Activated CD8-positive, alpha-beta T cell treated with anti-CD3 and anti-CD28 coated beads, Interleukin-2, amount 10 ng/mL, durations not matched to agents 7 days and 5 days (primary cell): ENCODE measurements around the gene XKR7. TPM values are rescaled to one million over a fixed set of nuclear protein-coding genes. Genes with fewer than 3 reads are reported as not detected.
"Not testable (repeated sequence)": the region's sequence is repeated elsewhere in the genome, so short reads cannot be mapped to it uniquely, and the experiment has no call there.

Experiments
- ATAC-seq: fragments of 150-1000 bp; cut with Tn5 transposase; one replicate; pipeline ENCODE4 v1.10.0; 2021; ENCODE audit warnings: moderate library complexity
- CTCF ChIA-PET: fragments of 350-600 bp; sonication (Branson Sonifier 250); formaldehyde crosslinking; loops from one replicate; lab custom pipeline; 2021; ENCODE audit warnings: antibody characterized with exemption; lab: Charles Lee
- POLR2A ChIA-PET: fragments of 350-600 bp; sonication (Branson Sonifier 250); formaldehyde crosslinking; loops from one replicate; lab custom pipeline; 2021; ENCODE audit warnings: antibody characterized with exemption; lab: Charles Lee
- DNase-seq: peaks from one replicate; pipeline ENCODE4 v3.0.0-alpha.2; 2020
- H3K27ac Mint-ChIP-seq: one replicate; pipeline ENCODE4 v1.8.0; 2021; ENCODE audit warnings: mild to moderate bottlenecking, mixed read lengths
- H3K27me3 Mint-ChIP-seq: one replicate; pipeline ENCODE4 v1.8.0; 2021; ENCODE audit warnings: low read depth, mixed read lengths
- H3K36me3 Mint-ChIP-seq: one replicate; pipeline ENCODE4 v1.8.0; 2021; ENCODE audit warnings: low read depth, mixed read lengths
- H3K4me1 Mint-ChIP-seq: one replicate; pipeline ENCODE4 v1.8.0; 2021; ENCODE audit warnings: low read depth, mixed read lengths
- H3K4me3 Mint-ChIP-seq: one replicate; pipeline ENCODE4 v1.8.0; 2021; ENCODE audit warnings: mild to moderate bottlenecking, mixed read lengths
- H3K9me3 Mint-ChIP-seq: one replicate; pipeline ENCODE4 v1.8.0; 2022; ENCODE audit warnings: mixed read lengths; ENCODE audit not compliant: insufficient read depth
- total RNA-seq, 2 experiments: library from RNA; stranded (reverse); gene quantifications; one replicate each; pipeline ENCODE4 v1.2.3, GENCODE V29; 2021

XKR7 gene, protein sequence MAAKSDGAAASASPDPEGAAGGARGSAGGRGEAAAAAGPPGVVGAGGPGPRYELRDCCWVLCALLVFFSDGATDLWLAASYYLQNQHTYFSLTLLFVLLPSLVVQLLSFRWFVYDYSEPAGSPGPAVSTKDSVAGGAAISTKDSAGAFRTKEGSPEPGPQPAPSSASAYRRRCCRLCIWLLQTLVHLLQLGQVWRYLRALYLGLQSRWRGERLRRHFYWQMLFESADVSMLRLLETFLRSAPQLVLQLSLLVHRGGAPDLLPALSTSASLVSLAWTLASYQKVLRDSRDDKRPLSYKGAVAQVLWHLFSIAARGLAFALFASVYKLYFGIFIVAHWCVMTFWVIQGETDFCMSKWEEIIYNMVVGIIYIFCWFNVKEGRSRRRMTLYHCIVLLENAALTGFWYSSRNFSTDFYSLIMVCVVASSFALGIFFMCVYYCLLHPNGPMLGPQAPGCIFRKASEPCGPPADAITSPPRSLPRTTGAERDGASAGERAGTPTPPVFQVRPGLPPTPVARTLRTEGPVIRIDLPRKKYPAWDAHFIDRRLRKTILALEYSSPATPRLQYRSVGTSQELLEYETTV
- under 1 TPM in 1 of 2 experiments, not detected in 1; 0.03 TPM for total RNA-seq

DNA sequence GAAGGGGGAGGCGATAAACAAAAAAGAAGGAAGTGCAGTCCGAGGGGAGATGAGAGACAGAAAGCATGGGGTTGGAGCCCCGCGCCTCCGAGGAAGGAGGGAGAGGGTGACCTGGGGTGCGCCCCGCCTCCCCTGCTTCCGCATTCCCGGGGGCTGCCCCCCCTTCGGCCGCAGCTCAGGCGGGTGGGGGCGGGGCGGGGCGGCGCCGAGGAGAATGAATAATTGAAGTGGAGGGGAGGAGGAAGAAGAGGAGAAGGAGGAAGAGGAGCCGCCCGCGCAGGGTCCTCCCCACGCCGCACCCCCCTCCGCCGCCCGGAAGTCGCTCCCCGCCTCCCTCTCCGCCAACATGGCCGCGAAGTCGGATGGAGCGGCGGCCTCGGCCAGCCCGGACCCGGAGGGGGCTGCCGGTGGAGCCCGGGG, at the start of gene XKR7:
Gene XKR7, plus strand, starts transcription at position 322 of the 420 bp plus-strand sequence. Its CDS starts 25 bp downstream, at position 347.
- Mint-ChIP-seq H3K4me3 (peak within 1 kb of the TSS; percentile 74), H3K27ac (no peak within 1 kb of the TSS), H3K27me3 (peaks cover 40% of the 10 kb centered on the region), H3K9me3 (no peaks in the 10 kb centered on the region), H3K36me3 (no peaks in the 10 kb centered on the region), H3K4me1 (peaks cover 6% of the 10 kb centered on the region)
- CTCF ChIA-PET, result interaction anchor here (1.4 kb wide), 1 partner anchor 16 kb away, joined by 4 read pairs; the partner anchor contains the start of gene PDRG1
- DNase-seq (peak; percentile 52), ATAC-seq (peak; percentile 60)
- POLR2A ChIA-PET, result no interaction called here

DNA sequence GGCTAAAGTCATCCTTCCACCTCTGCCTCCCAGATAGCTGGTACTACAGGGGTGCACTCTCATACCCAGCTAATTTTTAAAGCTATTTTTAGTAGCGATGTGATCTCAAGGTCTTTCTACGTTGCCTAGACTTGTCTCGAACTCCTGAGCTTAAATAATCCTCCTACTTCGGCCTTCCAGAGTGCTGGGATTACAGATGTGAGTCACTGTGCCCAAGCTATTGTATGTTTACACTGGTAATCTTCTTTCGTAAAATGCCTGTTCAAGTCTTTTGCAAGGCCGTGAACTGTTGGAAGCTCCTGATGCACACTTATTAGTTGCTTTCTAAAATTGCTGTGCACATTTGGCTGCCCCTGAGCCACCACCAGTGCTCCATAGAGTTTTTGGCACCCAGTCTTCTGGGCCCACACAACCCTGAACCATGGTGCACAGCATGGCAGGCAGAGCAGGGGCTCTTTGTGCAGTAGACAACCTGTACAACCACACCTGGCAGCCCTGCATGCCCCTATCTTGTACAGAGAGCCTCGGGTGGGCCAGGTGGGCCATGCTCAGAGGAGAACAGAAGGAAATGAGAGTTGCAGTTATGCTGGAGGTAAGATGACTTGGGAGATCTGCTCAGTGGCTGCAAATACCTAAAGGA, 49.4 kb upstream of the XKR7 start:
- DNase-seq (no peak), ATAC-seq (no peak)
- Mint-ChIP-seq H3K27ac (no peak overlapping the region), H3K4me3 (no peak overlapping the region), H3K4me1 (no peaks in the 10 kb centered on the region), H3K27me3 (peaks cover 12% of the 10 kb centered on the region), H3K36me3 (no peaks in the 10 kb centered on the region), H3K9me3 (no peaks in the 10 kb centered on the region)
- ChIA-PET CTCF (interaction anchor here (1.4 kb wide), 1 partner anchor 72 kb away, joined by 3 read pairs; no protein-coding TSS in a partner anchor), POLR2A (no interaction called here)

DNA sequence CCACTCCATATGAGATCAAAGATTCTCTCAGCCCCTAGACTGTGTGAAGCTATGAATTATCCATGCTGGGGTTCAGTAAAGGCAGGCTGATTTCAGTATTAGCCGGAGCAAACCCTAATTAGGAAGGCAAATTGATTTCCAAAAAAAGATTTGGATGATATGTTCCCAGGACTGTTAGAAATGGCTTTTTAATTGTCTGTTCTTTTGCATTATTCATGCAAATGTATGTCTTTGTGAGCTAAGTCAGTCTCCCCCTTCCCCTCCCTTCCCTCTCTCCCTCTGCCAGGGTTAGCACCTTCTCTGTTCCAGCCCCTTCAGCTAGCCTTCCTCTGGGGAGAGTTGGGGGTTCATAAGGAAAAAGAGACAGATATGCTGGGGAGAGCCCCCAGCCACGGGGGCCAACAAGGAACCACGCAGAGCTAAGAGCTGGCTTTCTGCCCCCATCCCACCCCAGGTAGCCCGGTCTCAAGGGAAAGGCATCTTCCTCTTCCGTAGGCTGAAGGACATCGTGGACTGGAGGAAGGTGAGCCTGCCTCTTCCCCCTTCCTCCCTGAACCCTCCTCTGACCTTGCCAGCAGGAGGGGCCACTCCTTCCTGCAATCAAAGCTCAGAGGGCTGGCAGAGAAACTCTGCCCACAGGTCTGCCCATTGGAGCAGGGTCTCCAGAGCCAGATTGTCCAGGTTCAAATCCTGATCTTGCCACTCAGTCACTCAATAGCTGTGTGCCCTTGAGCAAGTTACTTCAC, 48.4 kb upstream of the XKR7 start:
- ATAC-seq (no peak), DNase-seq (no peak)
- Mint-ChIP-seq H3K4me1 (peaks cover 4% of the 10 kb centered on the region), H3K27me3 (peaks cover 12% of the 10 kb centered on the region), H3K4me3 (no peak overlapping the region), H3K27ac (no peak overlapping the region), H3K9me3 (no peaks in the 10 kb centered on the region), H3K36me3 (no peaks in the 10 kb centered on the region)
- CTCF ChIA-PET, result interaction anchor here (1.4 kb wide), 1 partner anchor 73 kb away, joined by 3 read pairs; no protein-coding TSS in a partner anchor
- POLR2A ChIA-PET, result no interaction called here

DNA sequence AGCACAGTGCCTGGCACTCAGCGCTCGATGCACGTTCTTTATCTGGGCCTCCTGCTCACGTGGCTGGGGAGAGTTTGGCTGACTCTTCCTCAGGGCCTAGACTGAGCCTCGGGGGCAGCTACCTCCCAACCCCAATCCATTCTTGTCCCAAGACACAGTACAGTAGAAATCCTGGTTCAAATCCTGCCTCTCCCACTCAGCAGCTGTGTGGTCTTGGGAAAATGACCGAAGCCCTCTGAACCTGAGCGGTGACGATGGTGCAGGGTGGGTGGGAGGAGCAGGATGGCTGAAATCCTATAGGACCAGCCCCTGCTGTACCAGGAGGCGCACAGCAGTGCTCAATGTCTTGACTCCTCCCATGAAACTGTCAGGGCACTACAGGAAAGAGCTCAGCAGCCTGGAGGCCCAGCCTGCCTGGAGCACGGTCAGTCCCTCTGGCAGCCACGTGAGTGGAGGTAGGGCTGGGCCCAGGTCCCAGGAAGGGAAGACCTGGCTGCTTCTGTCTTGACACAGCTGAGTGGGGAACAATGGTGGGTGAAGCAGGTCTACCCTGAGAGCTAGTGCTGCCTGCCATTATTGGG, 47.6 kb upstream of the XKR7 start:
- H3K27me3 Mint-ChIP-seq, result peaks cover 12% of the 10 kb centered on the region

DNA sequence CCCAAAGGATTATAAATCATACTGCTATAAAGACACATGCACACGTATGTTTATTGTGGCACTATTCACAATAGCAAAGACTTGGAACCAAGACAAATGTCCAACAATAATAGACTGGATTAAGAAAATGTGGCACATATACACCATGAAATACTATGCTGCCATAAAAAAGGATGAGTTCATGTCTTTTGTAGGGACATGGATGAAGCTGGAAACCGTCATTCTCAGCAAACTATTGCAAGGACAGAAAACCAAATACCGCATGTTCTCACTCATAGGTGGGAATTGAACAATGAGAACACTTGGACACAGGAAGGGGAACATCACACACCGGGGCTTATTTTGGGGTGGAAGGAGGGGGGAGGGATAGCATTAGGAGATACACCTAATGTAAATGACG, 46.5 kb upstream of the XKR7 start:
- ATAC-seq, POLR2A ChIA-PET, DNase-seq, H3K4me3 Mint-ChIP-seq, H3K27ac Mint-ChIP-seq, H3K4me1 Mint-ChIP-seq, CTCF ChIA-PET, H3K9me3 Mint-ChIP-seq, H3K36me3 Mint-ChIP-seq: not testable (repeated sequence)
- H3K27me3 Mint-ChIP-seq, result peaks cover 12% of the 10 kb centered on the region

More for the DNA sequence above, 47.6 kb upstream of the XKR7 start:
- no peak for ATAC-seq
- no peak for DNase-seq
- no peak overlapping the region for H3K27ac Mint-ChIP-seq
- POLR2A ChIA-PET, result no interaction called here
- CTCF ChIA-PET, result no interaction called here
- no peaks in the 10 kb centered on the region for H3K9me3 Mint-ChIP-seq
- H3K4me1 Mint-ChIP-seq, result peaks cover 4% of the 10 kb centered on the region
- no peak overlapping the region for H3K4me3 Mint-ChIP-seq
- no peaks in the 10 kb centered on the region for H3K36me3 Mint-ChIP-seq

DNA sequence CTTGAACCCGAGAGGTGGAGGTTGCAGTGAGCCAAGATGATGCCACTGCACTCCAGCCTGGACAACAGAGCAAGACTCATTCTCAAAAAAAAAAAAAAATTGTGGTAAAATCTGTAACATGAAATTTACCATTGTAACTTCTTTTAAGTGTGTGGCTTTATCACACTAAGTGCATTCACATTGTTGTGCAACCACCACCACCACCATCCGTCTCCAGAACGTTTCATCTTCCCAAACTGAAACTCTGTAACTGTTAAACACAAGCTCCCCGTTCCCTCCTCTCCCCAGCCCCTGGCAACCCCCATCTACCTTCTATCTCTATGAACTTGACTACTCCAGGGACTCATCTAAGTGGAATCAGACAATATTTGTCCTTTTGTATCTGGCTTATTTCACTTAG, 45.8 kb upstream of the XKR7 start:
- DNase-seq (no peak), ATAC-seq (no peak)
- CTCF ChIA-PET, result no interaction called here
- Mint-ChIP-seq H3K4me3 (no peak overlapping the region), H3K36me3 (no peaks in the 10 kb centered on the region), H3K4me1 (peaks cover 4% of the 10 kb centered on the region), H3K9me3 (no peaks in the 10 kb centered on the region), H3K27me3 (peaks cover 12% of the 10 kb centered on the region), H3K27ac (no peak overlapping the region)
- POLR2A ChIA-PET, result no interaction called here

DNA sequence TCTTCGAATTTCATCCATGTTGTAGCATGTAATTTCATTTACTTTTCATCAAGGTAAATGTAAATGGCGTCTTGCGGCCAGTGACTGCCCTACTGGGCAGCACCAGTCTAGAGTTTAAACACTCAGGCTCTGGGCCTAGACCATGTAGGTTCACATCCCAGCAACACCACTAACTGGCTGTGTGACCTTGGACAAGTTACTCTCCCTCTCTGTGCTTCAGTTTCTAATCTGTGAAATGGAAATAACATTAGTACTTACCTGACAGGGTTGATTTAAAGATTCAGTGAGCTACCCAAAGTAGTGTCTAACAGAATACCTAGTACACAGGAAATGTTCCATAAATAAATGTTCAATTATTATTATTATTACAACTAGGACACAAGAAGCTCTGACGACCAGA, 45.4 kb upstream of the XKR7 start:
- CTCF ChIA-PET, result no interaction called here

DNA sequence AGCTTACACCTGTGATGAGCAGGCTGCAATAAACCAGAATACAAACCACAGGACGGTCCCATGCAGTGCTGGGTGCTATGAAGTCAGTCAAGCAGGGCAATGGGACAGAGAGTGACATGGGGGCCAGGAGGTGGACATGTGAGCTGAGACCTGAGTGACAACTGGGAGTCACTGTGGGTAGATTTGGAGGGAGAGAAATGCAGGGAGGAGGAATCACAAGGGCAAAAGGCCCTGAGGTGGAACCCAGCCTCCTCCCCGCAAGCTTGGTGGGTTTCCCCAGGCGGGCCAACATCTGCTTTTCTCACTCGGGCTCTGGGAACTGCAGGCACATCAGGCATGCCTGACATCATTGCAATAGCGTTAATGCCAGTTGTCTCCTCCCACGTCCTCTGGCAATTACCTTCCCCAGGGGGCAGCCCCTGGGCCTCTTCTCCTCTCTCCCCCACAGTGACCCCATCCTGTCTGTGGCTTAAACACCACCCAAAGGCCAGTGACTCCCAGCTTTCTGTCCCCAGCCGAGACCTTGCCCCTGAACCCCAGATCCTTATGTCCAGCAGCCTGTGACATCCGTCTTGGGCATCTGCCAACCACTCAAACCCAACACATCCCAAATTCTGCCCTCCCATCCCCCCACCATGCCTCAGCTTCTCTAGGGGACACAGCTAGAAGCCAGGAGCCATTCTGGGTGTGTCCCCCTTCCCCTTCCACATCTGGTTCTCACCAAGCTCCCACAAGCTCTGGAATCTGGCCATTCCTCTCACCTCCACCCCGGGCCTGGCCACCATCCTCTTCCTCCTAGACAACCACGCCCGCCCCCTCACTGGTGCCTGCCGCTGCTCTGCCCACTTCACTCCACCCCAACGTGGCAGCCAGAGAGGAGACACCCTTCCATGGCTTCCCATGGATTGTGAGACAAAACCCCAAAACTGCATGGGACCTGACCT, 44.3 kb upstream of the XKR7 start:
- Mint-ChIP-seq H3K27ac (no peak overlapping the region), H3K27me3 (peaks cover 11% of the 10 kb centered on the region), H3K4me3 (no peak overlapping the region), H3K9me3 (no peaks in the 10 kb centered on the region), H3K36me3 (no peaks in the 10 kb centered on the region), H3K4me1 (peaks cover 4% of the 10 kb centered on the region)
- ATAC-seq (no peak), DNase-seq (no peak)
- ChIA-PET POLR2A (no interaction called here), CTCF (interaction anchor here (0.7 kb wide), 1 partner anchor 29 kb away, joined by 3 read pairs; no protein-coding TSS in a partner anchor)

More for the DNA sequence above, 45.4 kb upstream of the XKR7 start:
- H3K36me3 Mint-ChIP-seq, result no peaks in the 10 kb centered on the region
- POLR2A ChIA-PET, result no interaction called here
- peaks cover 4% of the 10 kb centered on the region for H3K4me1 Mint-ChIP-seq
- DNase-seq (no peak), ATAC-seq (no peak)
- H3K27ac Mint-ChIP-seq, result no peak overlapping the region
- H3K27me3 Mint-ChIP-seq, result peaks cover 15% of the 10 kb centered on the region
- no peaks in the 10 kb centered on the region for H3K9me3 Mint-ChIP-seq
- no peak overlapping the region for H3K4me3 Mint-ChIP-seq

DNA sequence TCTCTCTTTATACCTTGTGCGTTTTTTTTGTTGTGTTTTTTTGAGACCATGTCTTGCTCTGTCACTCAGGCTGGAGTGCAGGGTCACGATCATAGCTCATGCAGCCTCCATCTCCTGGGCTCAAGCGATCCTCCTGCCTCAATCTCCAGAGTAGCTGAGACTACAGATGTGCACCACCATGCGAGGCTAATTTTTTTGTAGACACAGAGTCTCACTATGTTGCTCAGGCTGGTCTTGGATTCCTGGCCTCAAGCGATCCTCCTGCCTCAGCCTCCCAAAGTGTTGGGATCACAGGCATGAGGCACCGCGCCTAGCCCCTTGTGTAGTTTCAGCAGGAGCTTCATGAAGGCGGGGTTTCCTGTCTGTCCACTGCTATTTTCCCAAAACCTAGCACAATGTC, 43.4 kb upstream of the XKR7 start:
- CTCF ChIA-PET, result no interaction called here
- Mint-ChIP-seq H3K27me3 (peaks cover 14% of the 10 kb centered on the region), H3K4me3 (no peak overlapping the region), H3K36me3 (no peaks in the 10 kb centered on the region), H3K27ac (no peak overlapping the region), H3K9me3 (no peaks in the 10 kb centered on the region), H3K4me1 (peaks cover 4% of the 10 kb centered on the region)
- no peak for ATAC-seq
- DNase-seq, result no peak
- POLR2A ChIA-PET, result no interaction called here

DNA sequence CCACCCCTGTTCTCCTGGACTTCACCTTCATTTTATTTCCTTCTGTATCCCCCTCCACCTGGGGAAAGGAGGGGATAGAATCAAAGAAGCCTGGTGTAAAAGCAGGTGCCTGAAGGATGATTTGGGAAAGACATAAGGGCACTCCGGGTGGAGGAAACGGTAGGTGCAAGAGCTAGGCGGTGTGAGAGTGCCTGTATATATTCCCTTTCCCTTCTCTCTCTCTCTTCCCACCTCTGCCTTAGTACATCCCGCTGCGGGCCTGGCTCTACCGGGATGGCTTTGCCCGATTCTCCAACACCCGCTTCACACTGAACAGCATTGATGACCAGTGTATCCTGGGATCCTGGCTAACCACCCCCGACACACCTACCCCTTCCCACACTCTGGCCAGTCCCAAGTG, 42.3 kb upstream of the XKR7 start:
- ATAC-seq (no peak), DNase-seq (no peak)
- Mint-ChIP-seq H3K4me3 (no peak overlapping the region), H3K4me1 (peaks cover 4% of the 10 kb centered on the region), H3K27ac (no peak overlapping the region), H3K9me3 (no peaks in the 10 kb centered on the region), H3K27me3 (peaks cover 11% of the 10 kb centered on the region), H3K36me3 (no peaks in the 10 kb centered on the region)
- ChIA-PET POLR2A (no interaction called here), CTCF (no interaction called here)
